Activated CD4-positive, alpha-beta memory T cell treated with anti-CD3 and anti-CD28 coated beads for 36 hours (primary cell): ENCODE measurements around the gene TCF7L2. TPM values are rescaled to one million over a fixed set of nuclear protein-coding genes. Genes with fewer than 3 reads are reported as not detected.

ENCODE experiments used
- CTCF ChIA-PET: fragments of 350-600 bp; sonication (Branson Sonifier 250); formaldehyde crosslinking; loops from one replicate; lab custom pipeline; 2021; ENCODE audit warnings: antibody characterized with exemption, inconsistent platforms; lab: Charles Lee
- POLR2A ChIA-PET: fragments of 350-600 bp; sonication (Branson Sonifier 250); formaldehyde crosslinking; loops from one replicate; lab custom pipeline; 2021; ENCODE audit warnings: antibody characterized with exemption; lab: Charles Lee
- DNase-seq: peaks from one replicate; pipeline ENCODE4 v3.0.0-alpha.2; 2020
- H3K27ac Mint-ChIP-seq: one replicate; pipeline ENCODE4 v1.8.0; 2021; ENCODE audit warnings: mixed read lengths
- H3K27me3 Mint-ChIP-seq: one replicate; pipeline ENCODE4 v1.8.0; 2021; ENCODE audit warnings: mixed read lengths
- H3K36me3 Mint-ChIP-seq: one replicate; pipeline ENCODE4 v1.8.0; 2021; ENCODE audit warnings: mixed read lengths
- H3K4me1 Mint-ChIP-seq: one replicate; pipeline ENCODE4 v1.8.0; 2021; ENCODE audit warnings: low read depth, mixed read lengths
- H3K4me3 Mint-ChIP-seq: one replicate; pipeline ENCODE4 v1.8.0; 2021; ENCODE audit warnings: mild to moderate bottlenecking, mixed read lengths
- H3K9me3 Mint-ChIP-seq: one replicate; pipeline ENCODE4 v1.8.0; 2021; ENCODE audit warnings: mixed read lengths
- intact Hi-C: fragments of 100-400 bp; cut with micrococcal nuclease; formaldehyde crosslinking; loops from one replicate; pipeline ENCODE4 v1.15.1; 2023
- total RNA-seq, 2 experiments: library from RNA; stranded (reverse); gene quantifications; one replicate each; pipeline ENCODE4 v1.2.3, GENCODE V29; 2021

The TCF7L2 gene
- total RNA-seq, 2 experiments from 2014 or later: 0.71 to 1.5 TPM

GRCh38 chr10:113111260-113111659, 161.2 kb downstream of the TCF7L2 start:
- Mint-ChIP-seq H3K27ac (no peak overlapping the region), H3K4me3 (no peak overlapping the region), H3K36me3 (no peaks in the 10 kb centered on the region), H3K9me3 (no peaks in the 10 kb centered on the region), H3K4me1 (no peaks in the 10 kb centered on the region), H3K27me3 (peaks cover 6% of the 10 kb centered on the region)
- ChIA-PET POLR2A (no interaction called here), CTCF (no interaction called here)
- no peak for DNase-seq
- intact Hi-C loops: loop anchor here (5.0 kb wide), 1 partner anchor 634 kb away; no protein-coding TSS in a partner anchor

GRCh38 chr10:113111900-113112853, 162.1 kb downstream of the TCF7L2 start:
- no peak overlapping the region for H3K27ac Mint-ChIP-seq
- H3K36me3 Mint-ChIP-seq: no peaks in the 10 kb centered on the region
- DNase-seq: no peak
- ChIA-PET CTCF (no interaction called here), POLR2A (no interaction called here)
- H3K4me3 Mint-ChIP-seq: no peak overlapping the region
- no peaks in the 10 kb centered on the region for H3K9me3 Mint-ChIP-seq
- intact Hi-C loops: loop anchor here (5.0 kb wide), 1 partner anchor 635 kb away; no protein-coding TSS in a partner anchor
- no peaks in the 10 kb centered on the region for H3K4me1 Mint-ChIP-seq
- peaks cover 6% of the 10 kb centered on the region for H3K27me3 Mint-ChIP-seq

- POLR2A ChIA-PET: no interaction called here
- CTCF ChIA-PET: no interaction called here
- Mint-ChIP-seq H3K27me3 (peaks cover 6% of the 10 kb centered on the region), H3K27ac (no peak overlapping the region), H3K36me3 (no peaks in the 10 kb centered on the region), H3K4me3 (no peak overlapping the region), H3K4me1 (no peaks in the 10 kb centered on the region), H3K9me3 (no peaks in the 10 kb centered on the region)
- intact Hi-C loops: loop anchor here (5.0 kb wide), 1 partner anchor 636 kb away; no protein-coding TSS in a partner anchor
- DNase-seq: no peak
Observed at GRCh38 chr10:113113241-113113640, 163.2 kb downstream of the TCF7L2 start.

- H3K27ac Mint-ChIP-seq: no peak overlapping the region
- intact Hi-C loops: loop anchor here (5.0 kb wide), 1 partner anchor 637 kb away; no protein-coding TSS in a partner anchor
- H3K4me3 Mint-ChIP-seq: no peak overlapping the region
- H3K4me1 Mint-ChIP-seq: no peaks in the 10 kb centered on the region
- no peak for DNase-seq
- no peaks in the 10 kb centered on the region for H3K36me3 Mint-ChIP-seq
- no peaks in the 10 kb centered on the region for H3K9me3 Mint-ChIP-seq
- ChIA-PET POLR2A (no interaction called here), CTCF (no interaction called here)
- peaks cover 4% of the 10 kb centered on the region for H3K27me3 Mint-ChIP-seq
Observed at GRCh38 chr10:113113918-113114317, 163.9 kb downstream of the TCF7L2 start.

GRCh38 chr10:113115556-113115955, 165.5 kb downstream of the TCF7L2 start:
- no peak overlapping the region for H3K4me3 Mint-ChIP-seq
- peaks cover 2% of the 10 kb centered on the region for H3K27me3 Mint-ChIP-seq
- intact Hi-C loops: no loop called here
- POLR2A ChIA-PET: no interaction called here
- no peak for DNase-seq
- H3K36me3 Mint-ChIP-seq: no peaks in the 10 kb centered on the region
- no peak overlapping the region for H3K27ac Mint-ChIP-seq
- no peaks in the 10 kb centered on the region for H3K9me3 Mint-ChIP-seq
- CTCF ChIA-PET: no interaction called here
- no peaks in the 10 kb centered on the region for H3K4me1 Mint-ChIP-seq

GRCh38 chr10:113118882-113119281, 168.8 kb downstream of the TCF7L2 start:
- peaks cover 5% of the 10 kb centered on the region for H3K27me3 Mint-ChIP-seq
- intact Hi-C loops: no loop called here
- no peak overlapping the region for H3K27ac Mint-ChIP-seq
- ChIA-PET POLR2A (no interaction called here), CTCF (no interaction called here)
- no peaks in the 10 kb centered on the region for H3K9me3 Mint-ChIP-seq
- DNase-seq: no peak
- H3K4me1 Mint-ChIP-seq: no peaks in the 10 kb centered on the region
- no peaks in the 10 kb centered on the region for H3K36me3 Mint-ChIP-seq
- no peak overlapping the region for H3K4me3 Mint-ChIP-seq

- no peaks in the 10 kb centered on the region for H3K4me1 Mint-ChIP-seq
- no peak overlapping the region for H3K27ac Mint-ChIP-seq
- peaks cover 9% of the 10 kb centered on the region for H3K27me3 Mint-ChIP-seq
- H3K36me3 Mint-ChIP-seq: no peaks in the 10 kb centered on the region
- no peak for DNase-seq
- H3K4me3 Mint-ChIP-seq: no peak overlapping the region
- H3K9me3 Mint-ChIP-seq: no peaks in the 10 kb centered on the region
- intact Hi-C loops: loop anchor here (10.0 kb wide), 1 partner anchor 265 kb away; no protein-coding TSS in a partner anchor
- POLR2A ChIA-PET: no interaction called here
- CTCF ChIA-PET: no interaction called here
Observed at GRCh38 chr10:113119801-113120200, 169.8 kb downstream of the TCF7L2 start.

- no peak for DNase-seq
- no peaks in the 10 kb centered on the region for H3K36me3 Mint-ChIP-seq
- no peaks in the 10 kb centered on the region for H3K4me1 Mint-ChIP-seq
- peaks cover 15% of the 10 kb centered on the region for H3K27me3 Mint-ChIP-seq
- intact Hi-C loops: loop anchor here (10.0 kb wide), 1 partner anchor 264 kb away; no protein-coding TSS in a partner anchor
- CTCF ChIA-PET: no interaction called here
- POLR2A ChIA-PET: no interaction called here
- no peaks in the 10 kb centered on the region for H3K9me3 Mint-ChIP-seq
- H3K27ac Mint-ChIP-seq: no peak overlapping the region
- H3K4me3 Mint-ChIP-seq: no peak overlapping the region
Observed at GRCh38 chr10:113121153-113121552, 171.1 kb downstream of the TCF7L2 start.

GRCh38 chr10:113122947-113123346, 172.9 kb downstream of the TCF7L2 start:
- ChIA-PET CTCF (no interaction called here), POLR2A (no interaction called here)
- H3K36me3 Mint-ChIP-seq: no peaks in the 10 kb centered on the region
- no peaks in the 10 kb centered on the region for H3K9me3 Mint-ChIP-seq
- H3K4me1 Mint-ChIP-seq: peaks cover 3% of the 10 kb centered on the region
- intact Hi-C loops: loop anchor here (10.0 kb wide), 1 partner anchor 262 kb away; no protein-coding TSS in a partner anchor
- no peak for DNase-seq
- H3K27me3 Mint-ChIP-seq: peaks cover 27% of the 10 kb centered on the region
- no peak overlapping the region for H3K4me3 Mint-ChIP-seq
- H3K27ac Mint-ChIP-seq: no peak overlapping the region

GRCh38 chr10:113124724-113125123, 174.7 kb downstream of the TCF7L2 start:
- DNase-seq: no peak
- intact Hi-C loops: loop anchor here (5.0 to 10.0 kb wide), 2 partner anchors 260 to 647 kb away; no protein-coding TSS in a partner anchor
- Mint-ChIP-seq H3K27me3 (peaks cover 38% of the 10 kb centered on the region), H3K4me1 (peaks cover 3% of the 10 kb centered on the region), H3K4me3 (no peak overlapping the region), H3K9me3 (no peaks in the 10 kb centered on the region), H3K27ac (no peak overlapping the region), H3K36me3 (no peaks in the 10 kb centered on the region)
- ChIA-PET POLR2A (interaction anchor here (0.6 kb wide), 1 partner anchor 140 kb away, joined by 3 read pairs; no protein-coding TSS in a partner anchor), CTCF (no interaction called here)

- DNase-seq: no peak
- POLR2A ChIA-PET: interaction anchor here (0.7 kb wide), 1 partner anchor 154 kb away, joined by 3 read pairs; no protein-coding TSS in a partner anchor
- Mint-ChIP-seq H3K36me3 (no peaks in the 10 kb centered on the region), H3K4me3 (no peak overlapping the region), H3K9me3 (no peaks in the 10 kb centered on the region), H3K27me3 (peaks cover 43% of the 10 kb centered on the region), H3K4me1 (peaks cover 3% of the 10 kb centered on the region), H3K27ac (no peak overlapping the region)
- intact Hi-C loops: loop anchor here (5.0 to 10.0 kb wide), 2 partner anchors 259 to 648 kb away; no protein-coding TSS in a partner anchor
- CTCF ChIA-PET: interaction anchor here (0.7 to 2.6 kb wide), 4 partner anchors 257 to 654 kb away, joined by 3 to 11 read pairs (median 4); no protein-coding TSS in a partner anchor
Observed at GRCh38 chr10:113125612-113126011, 175.6 kb downstream of the TCF7L2 start.
